ENCODE data around the gene VPS13C. TPM values are rescaled to one million over a fixed set of nuclear protein-coding genes. Genes with fewer than 3 reads are reported as not detected.

VPS13C gene
- total and polyA plus RNA-seq, 2 experiments from 2014 or later: 10.2 to 20.5 TPM

GRCh38 chr15:61996056-61996635 lies 64.1 kb downstream of the VPS13C start:
- Mint-ChIP-seq H3K27ac (no peak overlapping the region), H3K9me3 (no peaks in the 10 kb centered on the region), H3K36me3 (ENCODE audit: low read depth) (no peaks in the 10 kb centered on the region), H3K4me1 (no peaks in the 10 kb centered on the region), H3K27me3 (ENCODE audit: insufficient read depth, low read depth, poor library complexity) (no peaks in the 10 kb centered on the region), H3K4me3 (no peak overlapping the region)
- Histone ChIP-seq H3K27me3 (ENCODE audit: insufficient read depth) (no peaks in the 10 kb centered on the region), H3K9me2 (ENCODE audit: insufficient read depth) (no peaks in the 10 kb centered on the region), H3K27ac (ENCODE audit: low read depth) (no peak overlapping the region), H3F3A (replicated peaks; ENCODE audit: low read depth) (no peaks in the 10 kb centered on the region), H3K4me1 (ENCODE audit: insufficient read depth) (no peaks in the 10 kb centered on the region), H4K20me1 (replicated peaks; ENCODE audit: insufficient read depth) (0 out of 2 replicates have a peak, but pooled peaks cover 2% of the 10 kb centered on the region), H3K4me3 (no peak overlapping the region), H3K79me2 (replicated peaks; ENCODE audit: insufficient read depth) (no peaks in the 10 kb centered on the region), H3K4me2 (no peak overlapping the region), H2AFZ (no peak overlapping the region), H3K36me3 (ENCODE audit: insufficient read depth) (no peaks in the 10 kb centered on the region)
- no peak for DNase-seq (ENCODE audit: low spot score)
- no peak for ATAC-seq
- no peak for TF ChIP-seq POLR2AphosphoS5 (IDR thresholded peaks at IDR 0.05; ENCODE audit: low read depth)
- no peak for TF ChIP-seq JUNB (IDR thresholded peaks at IDR 0.05; ENCODE audit: unreplicated experiment)
- no peak for TF ChIP-seq EZH2 (IDR thresholded peaks at IDR 0.05; ENCODE audit: low read depth, unreplicated experiment)
- no peak for TF ChIP-seq ETS1 (IDR thresholded peaks at IDR 0.05)
- no peak for TF ChIP-seq STAT1 (IDR thresholded peaks at IDR 0.05; ENCODE audit: unreplicated experiment)
- TF ChIP-seq ZNF331 (CRISPR knock-in tag; IDR thresholded peaks at IDR 0.05; ENCODE audit: low read depth): no peak
- no peak for TF ChIP-seq REST (IDR thresholded peaks at IDR 0.05; ENCODE audit: unreplicated experiment)
- no peak for TF ChIP-seq NANOG (IDR thresholded peaks at IDR 0.05; ENCODE audit: borderline replicate concordance)
- no peak for TF ChIP-seq EZH2phosphoT487 (IDR thresholded peaks at IDR 0.05; ENCODE audit: unreplicated experiment)
- TF ChIP-seq ZNF462 (CRISPR knock-in tag; IDR thresholded peaks at IDR 0.05): no peak
- TF ChIP-seq CTCF (conservative IDR thresholded peaks at IDR 0.05; ENCODE audit: low read depth in 2 of 2): no peak
- no peak for TF ChIP-seq ZNF114 (CRISPR knock-in tag; IDR thresholded peaks at IDR 0.05)
- TF ChIP-seq CREB1 (CRISPR knock-in tag; IDR thresholded peaks at IDR 0.05; ENCODE audit: low read depth): no peak

All from GM23338 (cell line).